SJCRH30 (cell line): ENCODE results near the gene MATK. TPM values are rescaled to one million over a fixed set of nuclear protein-coding genes. Genes with fewer than 3 reads are reported as not detected.
A peak's percentile ranks its signal among the peaks of the same experiment; 100 is the strongest.

Experiments
- DNase-seq, 2 experiments: peaks; one replicate each; pipeline ENCODE4 v3.0.0-alpha.2; 2015 to 2020
- H3K27ac ChIP-seq: fragments of 250-450 bp; sonication (Bioruptor Pico); 2 replicates; pipeline ENCODE4 v1.5.1; 2020; ENCODE audit warnings: mild to moderate bottlenecking, moderate library complexity
- H3K27me3 ChIP-seq: fragments of 250-450 bp; sonication (Bioruptor Pico); 2 replicates; pipeline ENCODE4 v1.5.1; 2020; ENCODE audit warnings: mild to moderate bottlenecking, moderate library complexity
- H3K36me3 ChIP-seq: fragments of 250-450 bp; sonication (Bioruptor Pico); 2 replicates; pipeline ENCODE4 v1.5.1; 2020; ENCODE audit warnings: mild to moderate bottlenecking, moderate library complexity
- H3K4me1 ChIP-seq: fragments of 250-450 bp; sonication (Bioruptor Pico); 2 replicates; pipeline ENCODE4 v1.5.1; 2020; ENCODE audit warnings: mild to moderate bottlenecking, moderate library complexity
- H3K4me3 ChIP-seq: fragments of 250-450 bp; sonication (Bioruptor Pico); 2 replicates; pipeline ENCODE4 v1.5.1; 2020; ENCODE audit warnings: mild to moderate bottlenecking, moderate library complexity
- H3K9me3 ChIP-seq: fragments of 250-450 bp; sonication (Bioruptor Pico); replicated peaks from 2 replicates; pipeline ENCODE4 v1.5.1; 2020; ENCODE audit warnings: mild to moderate bottlenecking, moderate library complexity
- total RNA-seq: library from RNA; depleted of rRNA; stranded (reverse); fragments of >200 nt; shearing (Covaris generic); gene quantifications from 2 replicates; pipeline ENCODE4 v1.2.3, GENCODE V29; 2014

The MATK gene
- total RNA-seq, 1 experiment from 2014 or later: not detected

- no peak for DNase-seq
- H3K4me3 ChIP-seq: no peak overlapping the region
- H3K27me3 ChIP-seq: no peaks in the 10 kb centered on the region
- no peaks in the 10 kb centered on the region for H3K36me3 ChIP-seq
- H3K27ac ChIP-seq: no peak overlapping the region
- H3K4me1 ChIP-seq: no peaks in the 10 kb centered on the region
- H3K9me3 ChIP-seq: no peaks in the 10 kb centered on the region; the same call in 1 of the 2 replicates
These were observed 687 bp downstream of the MATK start for GRCh38 chr19:3785451-3785937.

- Histone ChIP-seq H3K4me1 (no peaks in the 10 kb centered on the region), H3K9me3 (no peaks in the 10 kb centered on the region; the same call in 1 of the 2 replicates), H3K4me3 (no peak overlapping the region), H3K27ac (no peak overlapping the region), H3K36me3 (no peaks in the 10 kb centered on the region), H3K27me3 (no peaks in the 10 kb centered on the region)
- no peak for DNase-seq
These were observed 1.4 kb downstream of the MATK start for GRCh38 chr19:3784607-3785450.

- Histone ChIP-seq H3K4me1 (no peaks in the 10 kb centered on the region), H3K9me3 (no peaks in the 10 kb centered on the region; the same call in 1 of the 2 replicates), H3K4me3 (no peak overlapping the region), H3K27me3 (no peaks in the 10 kb centered on the region), H3K27ac (no peak overlapping the region), H3K36me3 (no peaks in the 10 kb centered on the region)
- DNase-seq: peak in 1 of 2 experiments; percentile 22
These were observed 2.3 kb downstream of the MATK start for GRCh38 chr19:3783660-3784584.

DNA sequence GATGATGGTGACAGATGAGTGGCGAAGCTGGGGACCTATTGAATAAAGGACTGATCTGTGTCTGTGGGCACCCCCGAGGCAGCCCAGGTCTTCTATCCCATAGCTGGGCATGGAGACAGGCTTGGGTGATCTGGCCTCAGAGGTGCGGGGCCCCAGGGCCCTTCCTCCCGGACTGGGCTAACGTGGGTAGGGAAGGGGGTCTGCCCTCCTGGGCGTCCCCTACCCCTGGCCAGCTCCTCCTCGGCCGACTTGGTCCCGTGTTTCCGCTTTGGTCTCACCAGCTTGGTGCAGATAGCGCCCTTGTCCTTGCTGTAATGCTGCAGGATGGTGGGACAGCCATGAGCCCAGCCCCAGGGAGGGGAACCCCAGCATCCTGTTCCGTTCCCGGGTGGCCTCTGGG, 3.3 kb downstream of the MATK start:
- Histone ChIP-seq H3K27ac (no peak overlapping the region), H3K27me3 (no peaks in the 10 kb centered on the region), H3K36me3 (no peaks in the 10 kb centered on the region), H3K4me1 (no peaks in the 10 kb centered on the region), H3K4me3 (no peak overlapping the region), H3K9me3 (no peaks in the 10 kb centered on the region; the same call in 1 of the 2 replicates)
- DNase-seq: no peak

DNA sequence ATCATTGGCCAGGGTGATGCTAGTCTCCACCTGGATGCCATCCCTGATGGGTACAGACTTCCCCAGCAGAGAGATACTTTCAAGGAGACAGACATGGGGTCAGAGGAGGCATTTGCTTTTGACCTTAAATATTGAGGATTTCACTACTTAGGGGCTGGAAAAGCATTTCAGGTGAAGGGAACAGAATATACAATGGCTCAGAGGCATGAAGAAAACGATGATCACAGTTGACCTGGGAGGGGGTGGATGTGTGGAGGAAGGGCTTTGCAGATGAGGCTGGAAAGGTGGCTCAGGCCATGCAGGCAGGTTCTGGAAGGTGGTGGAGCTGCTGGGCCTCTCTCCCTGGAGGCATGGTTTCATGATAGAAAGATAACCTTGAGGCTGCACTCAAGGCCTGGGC, 3.9 kb downstream of the MATK start:
- H3K4me1 ChIP-seq: no peaks in the 10 kb centered on the region
- no peak for DNase-seq
- no peak overlapping the region for H3K27ac ChIP-seq
- no peaks in the 10 kb centered on the region for H3K27me3 ChIP-seq
- H3K9me3 ChIP-seq: no peaks in the 10 kb centered on the region; the same call in 1 of the 2 replicates
- H3K4me3 ChIP-seq: no peak overlapping the region
- H3K36me3 ChIP-seq: no peaks in the 10 kb centered on the region

GRCh38 chr19:3781603-3782002, 4.6 kb downstream of the MATK start:
- Histone ChIP-seq H3K27ac (no peak overlapping the region), H3K36me3 (no peaks in the 10 kb centered on the region), H3K4me1 (no peaks in the 10 kb centered on the region), H3K4me3 (no peak overlapping the region), H3K9me3 (no peaks in the 10 kb centered on the region; the same call in 1 of the 2 replicates), H3K27me3 (no peaks in the 10 kb centered on the region)
- DNase-seq: no peak

DNA sequence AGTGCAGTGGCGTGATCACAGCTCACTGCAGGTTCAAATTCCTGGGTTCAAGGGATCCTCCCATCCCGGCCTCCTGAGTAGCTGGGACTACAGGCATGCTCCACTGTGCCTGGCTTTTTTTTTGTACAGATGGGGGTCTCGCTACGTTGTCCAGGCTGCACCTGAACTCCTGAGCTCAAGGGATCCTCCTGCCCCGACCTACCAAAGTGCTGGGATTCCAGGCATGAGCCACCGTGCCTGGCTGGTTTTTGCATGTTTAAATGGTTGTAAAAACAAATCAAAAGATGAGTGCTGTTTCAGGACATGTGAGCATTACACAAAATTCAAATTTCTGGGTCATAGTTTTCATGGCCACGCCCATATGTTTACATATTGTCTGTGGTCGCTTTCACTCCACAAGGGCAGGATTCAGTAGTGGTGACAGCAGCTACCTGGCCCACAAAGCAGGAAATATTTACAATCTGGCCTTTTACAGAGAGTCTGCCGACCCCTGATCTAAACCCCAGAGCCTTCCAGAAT, 5.3 kb downstream of the MATK start:
- Histone ChIP-seq H3K4me3 (no peak overlapping the region), H3K9me3 (no peaks in the 10 kb centered on the region; the same call in 1 of the 2 replicates), H3K27ac (no peak overlapping the region), H3K36me3 (no peaks in the 10 kb centered on the region), H3K27me3 (no peaks in the 10 kb centered on the region), H3K4me1 (no peaks in the 10 kb centered on the region)
- no peak for DNase-seq

DNA sequence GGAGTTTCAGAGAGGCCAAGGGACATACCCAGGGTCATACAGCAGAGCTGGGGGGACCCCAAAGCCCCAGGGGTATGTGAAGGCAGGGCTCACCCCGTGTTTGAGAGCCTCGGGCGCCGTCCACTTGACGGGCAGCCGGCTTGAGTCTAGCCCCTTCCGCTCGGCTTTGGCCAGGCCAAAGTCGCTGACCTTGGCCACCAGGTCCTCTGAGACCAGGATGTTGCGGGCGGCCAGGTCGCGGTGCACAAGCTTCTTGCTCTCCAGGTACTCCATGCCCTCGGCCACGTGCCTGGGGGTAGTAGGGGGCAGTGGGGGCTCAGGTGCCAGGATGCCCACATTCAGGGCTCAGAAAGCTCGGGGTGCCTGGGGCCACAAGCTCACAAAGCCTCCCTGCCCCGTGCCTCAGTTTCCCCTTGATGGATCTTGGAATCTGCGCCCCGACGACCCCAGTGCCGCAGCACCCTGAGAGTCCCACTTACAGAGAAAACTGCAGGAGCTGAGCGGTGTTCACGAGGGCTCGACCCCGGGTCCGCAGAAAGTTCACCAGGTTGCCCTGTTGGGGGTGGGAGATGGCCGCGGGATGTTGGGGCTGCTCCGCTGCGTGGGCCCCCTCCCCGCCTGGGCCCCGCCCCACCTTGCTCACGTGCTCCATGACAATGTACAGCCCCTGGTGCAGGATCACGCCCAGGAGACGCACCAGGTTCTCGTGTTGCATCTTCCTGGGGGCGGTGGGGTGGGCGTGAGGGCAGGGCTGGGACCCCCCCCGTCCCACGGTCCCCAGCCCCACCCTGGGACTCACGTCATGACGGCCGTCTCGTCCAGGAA, 7.1 kb downstream of the MATK start:
- H3K9me3 ChIP-seq: no peaks in the 10 kb centered on the region; the same call in 1 of the 2 replicates
- H3K27me3 ChIP-seq: peaks cover 6% of the 10 kb centered on the region; the same call in 1 of the 2 replicates
- no peak for DNase-seq
- H3K4me1 ChIP-seq: no peaks in the 10 kb centered on the region
- H3K27ac ChIP-seq: no peak overlapping the region
- no peak overlapping the region for H3K4me3 ChIP-seq
- no peaks in the 10 kb centered on the region for H3K36me3 ChIP-seq

- Histone ChIP-seq H3K27ac (no peak overlapping the region), H3K27me3 (peaks cover 6% of the 10 kb centered on the region; the same call in 1 of the 2 replicates), H3K4me3 (no peak overlapping the region), H3K36me3 (no peaks in the 10 kb centered on the region), H3K4me1 (no peaks in the 10 kb centered on the region), H3K9me3 (no peaks in the 10 kb centered on the region; the same call in 1 of the 2 replicates)
- DNase-seq: no peak
These were observed 7.9 kb downstream of the MATK start for GRCh38 chr19:3778104-3778867.

DNA sequence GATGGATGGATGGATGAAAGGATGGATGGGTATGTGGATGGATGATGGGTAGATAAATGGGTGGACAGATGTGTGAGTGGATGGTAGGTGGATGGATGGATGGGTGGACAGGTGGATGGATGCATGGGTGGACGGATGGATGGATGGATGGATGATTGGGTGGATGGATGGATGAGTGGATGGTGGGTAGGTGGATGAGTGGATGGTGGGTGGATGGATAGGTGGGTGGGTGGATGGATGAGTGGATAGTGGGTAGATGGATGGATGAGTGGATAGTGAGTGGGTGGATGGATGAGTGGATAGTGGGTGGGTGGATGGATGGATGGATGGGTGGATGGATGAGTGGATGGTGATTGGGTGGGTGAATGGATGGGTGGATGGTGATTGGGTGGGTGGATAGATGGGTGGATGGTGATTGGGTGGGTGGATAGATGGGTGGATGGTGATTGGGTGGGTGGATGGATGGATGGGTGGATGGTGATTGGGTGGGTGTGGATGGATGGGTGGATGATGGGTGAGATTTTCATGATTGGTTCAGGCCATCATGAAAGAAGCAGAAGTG, 9.6 kb downstream of the MATK start:
- H3K4me3 ChIP-seq: no peak overlapping the region
- no peaks in the 10 kb centered on the region for H3K36me3 ChIP-seq
- DNase-seq: no peak
- no peaks in the 10 kb centered on the region for H3K4me1 ChIP-seq
- H3K9me3 ChIP-seq: no peaks in the 10 kb centered on the region; the same call in 1 of the 2 replicates
- H3K27me3 ChIP-seq: peaks cover 12% of the 10 kb centered on the region; the same call in 1 of the 2 replicates
- H3K27ac ChIP-seq: no peak overlapping the region

GRCh38 chr19:3775831-3776230, 10.3 kb downstream of the MATK start:
- Histone ChIP-seq H3K4me3 (no peak overlapping the region), H3K27me3 (peaks cover 12% of the 10 kb centered on the region; the same call in 1 of the 2 replicates), H3K27ac (no peak overlapping the region), H3K36me3 (no peaks in the 10 kb centered on the region), H3K9me3 (no peaks in the 10 kb centered on the region), H3K4me1 (no peaks in the 10 kb centered on the region)
- DNase-seq: no peak

- Histone ChIP-seq H3K9me3 (no peaks in the 10 kb centered on the region), H3K27me3 (peaks cover 12% of the 10 kb centered on the region; the same call in 1 of the 2 replicates)
These were observed 10.8 kb downstream of the MATK start for GRCh38 chr19:3775374-3775711.

More at GRCh38 chr19:3775374-3775711, 10.8 kb downstream of the MATK start:
- no peak for DNase-seq
- H3K4me1 ChIP-seq: no peaks in the 10 kb centered on the region
- no peaks in the 10 kb centered on the region for H3K36me3 ChIP-seq
- no peak overlapping the region for H3K4me3 ChIP-seq
- no peak overlapping the region for H3K27ac ChIP-seq
